GF-D8 (cell line): ENCODE measurements around the gene RARRES2.
A peak's percentile ranks its signal among the peaks of the same experiment; 100 is the strongest.

Source experiments
- DNase-seq: peaks from one replicate; lab custom pipeline; 2025; lab: John Stamatoyannopoulos, UW

Gene RARRES2

DNA sequence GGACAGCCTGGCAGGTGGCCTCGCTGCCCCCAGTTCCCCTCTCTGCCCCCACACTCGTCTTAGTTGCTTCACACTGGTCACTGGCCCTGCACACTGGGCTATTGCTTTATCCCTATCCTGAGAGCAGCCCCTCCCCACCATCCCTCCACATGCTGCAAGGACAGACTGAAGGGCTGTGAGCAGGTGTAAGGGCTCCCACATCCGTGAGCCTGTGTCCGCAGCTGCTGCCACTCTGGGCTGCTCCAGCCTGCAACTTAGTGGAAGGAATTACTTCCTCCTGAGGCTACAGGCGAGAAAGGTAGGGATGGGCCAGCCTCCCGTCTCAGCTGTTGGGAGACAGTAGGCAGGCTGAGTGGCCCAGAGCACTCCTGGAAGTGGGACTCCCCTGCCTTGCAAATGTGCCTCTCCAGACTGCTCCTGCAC, 3.8 kb downstream of the RARRES2 start:
- DNase-seq = no peak

DNA sequence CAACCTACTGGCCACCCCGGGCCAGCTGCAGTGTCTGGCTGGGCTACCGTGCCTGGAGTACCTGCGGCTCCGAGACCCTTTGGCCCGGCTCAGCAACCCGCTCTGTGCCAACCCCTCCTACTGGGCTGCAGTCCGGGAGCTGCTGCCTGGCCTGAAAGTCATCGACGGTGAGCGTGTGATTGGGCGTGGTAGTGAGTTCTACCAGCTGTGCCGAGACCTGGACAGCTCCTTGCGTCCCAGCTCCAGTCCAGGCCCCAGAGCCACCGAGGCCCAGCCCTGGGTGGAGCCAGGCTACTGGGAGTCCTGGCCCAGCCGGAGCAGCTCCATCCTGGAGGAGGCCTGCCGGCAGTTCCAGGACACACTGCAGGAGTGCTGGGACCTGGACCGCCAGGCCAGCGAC, 4.2 kb downstream of the RARRES2 start:
- no peak for DNase-seq

DNA sequence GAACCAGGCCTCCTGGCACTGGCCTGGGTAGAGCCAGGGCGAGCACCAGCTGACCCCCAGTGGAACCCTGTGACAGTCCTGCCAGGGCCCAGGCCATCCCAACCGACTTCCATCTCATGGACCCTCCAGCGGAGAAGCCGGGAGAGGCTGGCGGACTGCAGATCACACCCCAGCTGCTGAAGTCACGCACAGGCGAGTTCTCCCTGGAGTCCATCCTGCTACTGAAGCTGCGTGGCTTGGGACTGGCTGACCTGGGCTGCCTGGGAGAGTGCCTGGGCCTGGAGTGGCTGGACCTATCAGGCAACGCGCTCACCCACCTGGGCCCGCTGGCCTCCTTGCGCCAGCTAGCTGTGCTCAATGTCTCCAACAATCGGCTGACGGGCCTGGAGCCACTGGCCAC, 4.7 kb downstream of the RARRES2 start:
- DNase-seq = no peak

DNA sequence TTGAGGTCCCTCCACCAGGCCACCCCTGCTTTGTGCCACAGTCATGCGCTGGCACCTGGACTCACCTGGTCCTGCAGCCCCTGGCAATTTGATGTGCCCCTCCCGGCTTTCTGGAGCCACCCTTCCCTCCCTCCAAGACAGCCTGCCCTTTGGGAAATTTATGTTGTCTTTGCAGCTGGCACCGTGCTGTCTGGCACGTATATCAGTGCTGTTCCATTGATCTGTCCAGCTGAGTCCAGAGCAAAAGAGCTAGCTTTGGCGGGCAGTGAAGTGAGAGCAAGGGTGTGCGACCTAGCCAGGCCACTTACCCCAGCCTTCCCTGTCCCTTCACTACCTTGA, 5.7 kb downstream of the RARRES2 start:
- DNase-seq = no peak

DNA sequence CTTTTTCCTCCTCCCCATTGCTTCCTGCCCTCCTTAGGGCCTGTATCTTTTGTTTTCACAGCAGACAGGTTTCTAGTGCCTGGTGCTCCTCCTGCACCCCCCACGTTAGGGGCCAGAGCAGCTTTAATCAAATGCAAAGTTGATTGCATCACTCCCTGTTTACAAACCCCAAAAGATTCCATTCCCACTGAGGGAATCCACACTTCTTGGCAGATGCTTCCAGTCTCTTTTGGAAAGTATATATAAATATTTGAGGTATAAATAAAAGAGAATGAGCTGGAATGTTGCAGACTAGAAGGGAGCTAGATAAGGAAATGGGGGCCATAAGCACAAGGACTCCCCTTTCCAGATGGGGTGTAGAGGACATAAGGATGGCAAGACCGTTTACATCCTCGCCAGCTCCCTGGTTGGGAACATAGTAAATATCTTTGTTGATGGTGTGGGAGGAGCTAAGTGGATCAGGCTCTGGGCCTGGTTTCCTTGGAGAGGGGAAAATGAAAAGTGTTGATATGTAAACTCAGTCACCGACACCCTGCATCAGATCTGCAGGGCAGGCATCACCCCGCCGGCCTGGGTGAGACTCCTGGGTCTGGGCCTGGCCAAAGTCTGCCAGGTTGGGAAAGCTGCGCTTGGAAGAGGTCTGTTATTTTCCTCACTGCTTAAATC, 6.2 kb downstream of the RARRES2 start:
- DNase-seq = no peak

DNA sequence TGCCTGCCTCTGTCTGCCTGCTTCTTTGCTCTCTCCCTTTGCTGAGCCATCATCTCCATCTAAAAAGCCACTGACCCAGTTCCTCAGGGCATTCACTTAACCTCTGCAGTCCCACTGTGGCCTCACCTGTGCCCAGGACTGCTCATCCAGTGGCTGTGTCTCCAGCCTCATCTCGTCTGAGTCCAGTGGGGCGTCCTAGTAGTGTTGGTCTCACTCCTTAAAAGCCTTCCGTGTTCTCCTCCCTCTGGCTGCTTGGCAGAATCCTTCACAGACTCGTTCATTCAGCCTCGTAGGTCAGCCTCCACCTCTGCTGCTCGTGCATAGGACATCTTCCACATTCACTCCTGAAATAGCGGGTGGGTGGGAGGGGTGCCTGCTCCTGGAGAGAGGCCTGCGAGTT, 7.3 kb downstream of the RARRES2 start:
- no peak for DNase-seq

DNA sequence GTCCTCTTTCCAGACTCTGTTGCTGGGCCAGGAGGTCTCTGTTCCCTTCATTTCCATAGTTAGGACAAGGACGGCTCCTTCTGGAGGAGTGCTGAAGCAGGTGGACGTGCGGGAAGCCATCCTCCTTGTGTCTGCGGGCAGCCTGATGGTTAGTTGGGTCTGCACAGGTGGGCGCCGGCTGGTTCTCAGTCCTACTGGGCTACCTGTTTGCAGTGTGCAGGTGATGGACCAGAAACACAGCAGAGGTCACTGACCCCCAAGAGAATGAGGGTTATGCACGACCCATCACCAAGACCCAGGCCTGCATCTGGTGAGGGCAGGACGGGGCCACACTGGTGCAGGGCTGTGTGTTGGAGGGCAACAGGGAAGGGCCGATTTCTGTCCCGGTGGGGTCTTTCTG, 7.8 kb downstream of the RARRES2 start:
- no peak for DNase-seq

DNA sequence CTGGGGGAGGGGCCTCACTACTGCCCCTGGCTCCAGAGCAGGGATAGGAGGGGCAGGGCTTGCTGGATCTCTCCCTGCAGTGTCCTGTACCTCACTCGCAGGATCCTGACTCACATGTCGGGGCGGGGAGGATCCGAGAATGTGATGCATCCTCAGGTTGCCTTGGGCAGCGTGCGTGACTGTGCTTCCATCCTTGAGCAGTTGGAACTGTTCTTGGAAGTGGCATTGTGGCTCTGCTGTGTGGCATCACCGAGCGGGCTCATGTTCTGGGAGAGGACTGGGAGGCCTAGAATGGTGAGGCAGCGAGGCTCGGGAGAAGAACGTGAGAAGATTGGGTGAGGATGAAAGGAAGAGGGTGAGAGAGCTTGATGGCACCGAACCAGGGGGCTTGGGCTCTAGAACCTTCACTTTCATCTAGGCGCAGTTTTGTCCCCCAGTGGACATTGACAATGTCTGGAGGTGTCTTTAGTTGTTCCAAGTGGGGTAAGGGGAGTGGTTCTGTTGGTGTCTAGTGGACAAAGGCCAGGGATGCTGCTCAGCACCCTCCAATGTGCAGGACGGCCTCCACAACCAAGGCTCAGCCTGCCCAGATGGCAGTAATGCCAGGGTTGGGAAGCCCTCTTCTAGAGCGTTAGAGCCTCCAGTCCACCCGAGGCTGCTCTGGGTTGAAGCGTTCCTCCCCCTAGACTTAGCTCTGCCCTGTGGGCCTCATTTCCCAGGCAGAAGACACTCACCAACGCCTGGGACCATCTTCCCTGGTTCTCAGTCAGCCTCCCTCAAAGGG, 8.4 kb downstream of the RARRES2 start:
- no peak for DNase-seq

DNA sequence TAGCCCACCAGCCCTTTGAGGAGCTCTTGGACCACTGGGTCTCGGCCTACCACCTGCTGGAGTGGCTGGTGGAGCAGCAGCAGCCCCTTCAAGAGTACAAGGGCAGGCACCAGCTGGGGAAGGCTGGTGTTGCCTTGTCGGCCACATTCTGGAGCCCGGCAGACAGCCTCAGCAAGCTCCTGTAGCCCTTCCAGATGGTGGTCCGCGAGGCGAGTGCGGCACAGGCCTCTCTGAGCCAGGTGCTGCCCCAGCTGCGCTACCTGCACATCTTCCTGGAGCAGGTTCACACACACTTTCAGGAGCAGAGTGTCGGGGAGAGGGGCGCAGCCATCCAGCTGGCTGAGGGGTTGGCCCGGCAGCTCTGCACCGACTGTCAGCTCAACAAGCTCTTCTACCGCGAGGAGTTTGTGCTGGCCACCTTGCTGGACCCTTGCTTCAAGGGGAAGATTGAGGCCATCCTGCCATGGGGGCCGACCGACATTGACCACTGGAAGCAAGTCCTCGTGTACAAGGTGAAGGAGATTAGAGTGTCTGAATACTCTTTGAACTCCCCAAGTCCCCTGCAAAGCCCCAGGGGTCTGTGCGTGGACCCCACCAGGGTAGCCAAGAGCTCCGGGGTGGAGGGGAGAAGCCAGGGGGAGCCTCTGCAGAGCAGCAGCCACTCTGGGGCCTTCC, 11.1 kb downstream of the RARRES2 start:
- no peak for DNase-seq

DNA sequence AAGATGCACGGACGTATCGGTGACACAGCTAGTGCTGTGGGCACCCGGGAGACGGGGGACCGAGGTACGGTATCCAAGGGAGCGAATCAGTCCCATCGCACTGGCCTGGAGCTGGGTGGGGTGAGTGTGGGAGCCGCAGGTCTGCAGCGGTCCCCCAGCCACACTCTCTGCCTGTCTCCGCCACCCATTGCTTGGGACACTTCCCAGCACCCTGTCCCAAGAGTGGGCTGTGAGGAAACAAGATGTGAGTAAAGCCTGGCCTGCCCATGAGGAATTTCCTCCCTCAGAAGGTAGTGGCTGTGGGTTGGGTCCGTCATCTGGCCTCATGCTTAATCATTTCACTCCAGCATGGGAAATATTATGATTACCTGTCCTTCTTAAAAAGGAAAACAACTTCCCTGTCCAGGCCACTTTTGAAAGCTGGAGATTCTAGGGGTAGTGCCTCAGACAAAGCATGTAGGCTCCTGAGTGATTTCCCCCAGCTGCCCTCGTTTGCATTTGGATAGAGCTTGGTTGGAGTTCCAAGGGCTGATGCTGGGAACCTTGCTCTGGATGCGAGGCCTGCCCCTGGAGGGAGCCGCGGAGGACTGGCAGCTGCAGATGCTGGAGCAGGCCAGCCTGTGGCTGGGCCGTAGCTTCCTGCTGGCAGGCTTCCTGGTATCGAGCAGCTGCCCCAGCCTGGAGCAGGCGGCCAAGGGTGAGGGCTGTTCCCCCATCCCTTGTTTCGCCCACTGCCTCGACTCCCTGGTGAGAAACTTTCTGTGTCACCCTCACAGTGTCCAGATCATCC, 11.9 kb downstream of the RARRES2 start:
- DNase-seq = no peak

DNA sequence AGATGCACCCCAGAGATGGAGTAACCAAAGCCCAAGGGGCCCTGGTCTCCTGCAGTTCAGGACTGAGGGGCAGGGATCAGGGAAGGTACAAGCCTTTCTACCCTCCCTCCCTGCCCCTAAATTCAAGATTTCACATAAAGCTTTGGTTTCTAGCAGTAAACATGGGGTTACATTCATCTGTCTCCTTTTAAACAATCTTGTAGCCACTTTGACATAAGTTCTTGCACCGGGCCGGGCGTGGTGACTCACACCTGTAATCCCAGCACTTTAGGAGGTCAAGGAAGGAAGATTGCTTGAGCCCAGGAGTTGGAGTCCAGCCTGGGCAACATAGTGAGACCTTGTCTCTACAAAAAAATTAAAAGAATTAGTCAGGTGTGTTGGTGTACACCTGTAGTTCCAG, 14.1 kb downstream of the RARRES2 start:
- no peak for DNase-seq

DNA sequence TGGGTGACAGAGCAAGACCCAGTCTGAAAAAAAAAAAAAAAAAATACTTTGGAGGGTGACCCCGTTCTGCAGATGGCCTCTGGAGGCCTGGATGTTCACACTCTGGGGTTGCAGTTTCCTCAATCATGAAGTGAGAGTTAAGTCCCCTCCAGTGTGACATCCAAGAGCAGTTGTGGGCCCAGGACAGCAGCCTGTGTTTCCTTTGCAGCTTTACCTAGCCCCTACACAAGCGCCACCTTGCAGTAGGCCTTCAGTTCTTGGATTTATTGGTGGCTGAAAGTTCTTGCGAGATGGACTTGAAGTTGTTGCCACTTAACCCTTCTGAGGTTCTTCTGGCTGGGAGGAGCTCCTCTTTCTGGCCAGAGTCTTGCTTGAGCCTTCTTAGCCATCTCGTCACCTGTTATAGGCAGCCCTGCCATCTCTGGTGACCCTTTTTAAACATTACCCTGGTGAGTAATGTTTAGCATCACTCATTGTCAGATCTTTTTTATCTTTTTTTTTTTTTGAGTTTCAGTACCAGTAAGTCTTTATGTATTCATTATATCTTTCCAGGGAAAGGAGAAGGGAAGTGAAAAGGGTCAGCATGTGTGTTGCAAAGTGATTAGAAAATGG, 14.7 kb downstream of the RARRES2 start:
- no peak for DNase-seq

DNA sequence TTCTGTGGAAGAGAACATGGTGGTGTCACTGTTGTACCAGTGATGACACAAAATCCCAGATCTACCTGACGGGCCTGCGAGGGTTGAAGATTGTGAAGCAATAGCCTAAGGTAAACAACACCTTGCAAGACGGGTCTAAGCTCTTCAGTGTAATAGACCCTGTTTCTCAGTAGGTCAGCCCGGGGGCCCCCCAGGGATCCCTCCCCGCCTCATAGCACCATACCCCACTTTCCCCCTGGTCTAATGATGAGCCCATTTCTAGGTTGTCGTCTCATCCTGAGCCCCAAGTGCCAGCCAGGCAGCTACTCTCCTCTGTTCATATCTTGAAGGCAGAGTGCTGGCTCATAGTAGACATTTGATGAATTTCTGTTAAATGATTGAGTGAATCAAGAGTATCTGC, 15.5 kb downstream of the RARRES2 start:
- no peak for DNase-seq

DNA sequence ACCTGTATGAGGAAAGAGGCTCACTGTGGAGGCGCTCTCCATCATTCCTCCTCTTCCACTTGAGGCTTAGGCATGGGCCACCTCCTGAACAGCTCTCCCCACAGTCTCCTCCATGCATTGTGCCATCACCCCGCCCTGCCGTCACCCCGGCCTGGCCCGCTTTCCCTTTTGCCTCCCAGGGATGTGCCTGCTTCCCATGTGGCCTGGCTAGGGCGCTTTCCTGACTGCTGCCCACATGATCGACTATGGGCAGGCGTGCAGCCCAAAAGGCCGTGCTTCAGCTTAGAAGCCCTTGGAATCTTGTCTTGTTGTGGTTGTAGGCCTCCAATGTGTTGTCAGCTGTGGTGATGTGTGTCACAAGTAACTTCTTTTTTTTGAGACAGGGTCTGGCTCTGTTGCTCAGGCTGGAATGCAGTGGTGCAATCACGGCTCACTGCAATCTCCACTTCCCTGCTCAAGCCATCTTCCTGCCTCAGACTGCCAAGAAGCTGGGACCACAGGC, 16.3 kb downstream of the RARRES2 start:
- peak; percentile 96 for DNase-seq

DNA sequence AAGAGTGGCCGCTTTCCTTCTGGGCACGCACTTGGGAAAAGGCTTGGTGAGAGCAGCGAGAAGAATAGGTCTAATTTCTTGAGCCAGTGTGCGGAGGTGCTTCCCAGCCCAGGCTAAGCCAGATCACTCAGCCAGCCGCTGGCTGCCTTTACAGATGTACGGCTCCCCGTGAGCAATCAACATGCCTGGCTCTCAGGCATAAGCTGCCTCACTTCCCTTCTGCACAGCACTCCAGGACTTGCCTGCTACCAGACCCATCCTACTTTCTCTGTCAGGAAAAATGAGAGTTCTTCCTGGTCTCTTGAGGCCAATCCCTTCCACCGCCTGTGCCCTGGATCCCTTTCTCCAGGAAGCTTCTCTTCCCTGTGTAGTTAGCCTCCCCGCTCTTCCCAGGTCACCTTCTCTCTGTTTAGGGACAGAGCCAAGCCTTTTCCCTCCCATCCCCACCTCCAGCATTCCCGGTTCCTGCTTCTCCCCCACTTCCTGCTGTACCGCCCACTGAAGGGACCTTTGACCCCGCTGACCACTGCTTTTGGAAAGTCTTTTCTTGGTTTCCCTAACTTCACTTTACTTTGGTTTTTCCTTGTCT, 17.0 kb downstream of the RARRES2 start:
- peak; percentile 20 for DNase-seq

DNA sequence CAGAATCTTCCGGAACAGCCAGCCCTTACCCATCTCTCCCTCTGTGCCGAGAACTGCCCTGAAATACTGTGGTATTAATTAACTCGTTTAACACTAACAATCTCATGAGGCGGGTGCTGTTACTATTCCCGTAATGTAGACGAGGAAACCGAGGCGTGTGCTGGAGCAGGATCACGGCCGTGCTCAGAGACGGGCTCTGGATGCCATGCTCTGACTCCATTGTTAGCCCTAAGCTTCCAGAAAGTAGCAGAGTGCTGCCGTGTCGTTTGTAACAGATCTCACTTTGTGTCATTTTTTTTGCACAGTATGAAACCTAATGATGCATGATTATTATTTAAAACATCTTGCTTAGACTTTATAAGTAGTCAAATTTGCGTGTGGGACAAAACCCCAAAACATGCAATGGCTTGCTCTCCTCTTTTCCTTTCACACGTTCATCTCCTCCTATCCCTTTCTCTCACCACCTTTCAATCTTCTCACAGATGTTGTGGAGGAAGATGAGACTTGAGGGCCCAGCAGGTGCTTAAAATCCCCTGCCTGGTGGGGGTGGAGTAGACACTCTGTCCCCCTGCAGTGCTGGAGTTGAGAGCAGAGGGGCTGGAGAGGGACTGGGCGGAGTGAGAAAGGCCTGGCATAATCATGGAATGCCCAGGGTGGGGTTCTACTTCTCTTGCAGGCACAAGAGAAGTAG, 17.6 kb downstream of the RARRES2 start:
- peak; percentile 38 for DNase-seq

DNA sequence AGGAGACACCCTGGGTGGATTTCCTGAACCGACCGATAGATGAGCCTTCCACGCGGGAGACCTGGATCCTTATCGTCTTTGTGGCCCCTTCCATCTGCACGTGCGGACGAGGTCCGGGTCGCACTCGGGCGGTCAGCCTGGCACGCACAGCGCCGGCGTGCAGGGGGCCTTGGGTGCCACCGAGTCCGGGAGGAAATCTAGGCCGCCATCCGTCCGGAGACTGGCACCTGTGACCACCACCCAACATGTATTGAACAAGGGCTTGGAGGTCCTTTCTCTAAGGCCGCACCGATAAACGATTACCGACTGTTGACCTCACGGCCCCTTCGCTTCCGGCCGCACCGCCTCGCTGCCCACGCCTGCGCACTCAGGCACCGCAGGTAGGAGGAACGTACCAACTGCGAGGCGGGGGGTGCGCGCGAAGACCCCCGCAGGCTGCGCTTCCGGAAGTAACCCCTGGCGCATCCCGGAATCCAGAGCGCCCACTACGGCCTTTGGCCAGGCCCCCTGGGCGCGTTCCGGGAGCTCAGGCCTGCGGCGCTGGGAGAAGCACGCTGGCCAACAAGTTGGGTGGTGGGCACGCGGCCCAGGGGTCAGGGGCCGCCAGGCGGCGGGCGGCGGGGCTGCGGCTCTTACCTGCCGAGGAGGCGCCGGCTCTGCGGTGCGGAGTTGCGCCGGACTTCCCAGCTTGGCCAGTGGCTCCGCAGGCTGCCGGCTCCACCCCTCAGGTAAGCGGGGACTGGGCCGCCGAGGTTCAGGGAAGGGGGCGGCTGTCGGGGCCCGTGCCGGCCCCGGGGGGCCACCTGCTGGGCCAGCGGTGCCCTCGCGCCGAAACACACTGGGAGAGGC, 18.4 kb downstream of the RARRES2 start, which contains the start of the genes ACTR3C and LRRC61:
Gene ACTR3C, minus strand, starts transcription at position 713 of the 849 bp plus-strand sequence. CDS start 28,249 bp downstream, outside the sequence.
Gene LRRC61, plus strand, starts transcription at position 523 of the 849 bp plus-strand sequence. CDS start 13,507 bp downstream, outside the sequence.
- DNase-seq = peak; percentile 59

DNA sequence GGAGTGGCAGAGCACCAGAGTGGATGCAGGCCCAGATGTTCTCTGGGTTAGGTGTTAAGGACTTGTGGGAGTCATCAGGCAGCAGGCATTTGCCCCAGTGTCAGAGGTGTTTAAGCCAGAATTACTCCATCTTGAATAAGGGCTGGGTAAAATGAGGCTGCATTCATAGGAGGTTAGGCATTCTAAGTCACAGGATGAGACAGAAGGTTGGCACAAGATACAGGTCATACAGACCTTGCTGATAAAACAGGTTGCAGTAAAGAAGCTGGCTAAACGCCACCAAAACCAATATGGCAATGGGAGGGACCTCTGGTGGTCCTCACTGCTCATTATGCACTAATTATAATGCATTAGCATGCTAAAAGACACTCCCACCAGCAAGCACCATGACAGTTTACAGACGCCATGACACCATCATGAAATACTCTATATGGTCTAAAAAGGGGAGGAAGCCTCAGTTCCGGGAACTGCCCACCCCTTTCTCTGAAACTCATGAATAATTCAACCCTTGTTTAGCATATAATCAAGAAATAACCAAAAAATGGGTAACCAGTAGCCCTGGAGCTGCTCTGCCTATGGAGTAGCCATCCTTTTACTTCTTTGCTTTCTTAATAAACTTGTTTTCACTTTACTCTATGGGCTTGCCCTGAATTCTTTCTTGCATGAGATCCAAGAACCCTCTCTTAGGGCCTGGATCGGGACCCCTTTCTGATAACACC, 19.2 kb downstream of the RARRES2 start:
- peak; percentile 83 for DNase-seq

DNA sequence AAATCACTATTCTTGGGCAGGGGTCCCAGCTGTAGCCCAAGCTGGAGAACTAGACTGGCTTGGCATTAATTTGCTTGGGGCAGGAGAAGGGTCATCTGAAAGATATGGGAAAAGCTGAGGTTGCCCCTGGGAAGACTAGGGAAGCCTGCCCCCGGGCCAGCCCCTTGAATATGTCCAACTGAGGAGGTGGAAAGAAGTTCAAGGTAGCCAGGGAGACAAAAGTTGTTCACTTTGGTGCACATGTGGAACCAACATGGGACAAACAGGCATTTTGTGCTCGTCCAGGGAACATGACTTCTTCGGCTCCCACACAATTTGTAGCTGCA, 19.7 kb downstream of the RARRES2 start:
- no peak for DNase-seq
